DOHH2 (cell line): ENCODE measurements around the gene MAN1C1.

Experiments used
- EZH2phosphoT487 ChIP-seq: fragments of 200-600 bp; sonication (generic); IDR thresholded peaks from 2 replicates; pipeline ENCODE4 v1.6.1; 2017; ENCODE audit warnings: borderline replicate concordance, mild to moderate bottlenecking, antibody characterized with exemption, low read length, moderate library complexity, mixed read lengths
- TF ChIP-seq, protein P1 (sequence below): fragments of 200-600 bp; sonication (generic); IDR thresholded peaks from one replicate; pipeline ENCODE4 v1.5.1; 2014; ENCODE audit warnings: antibody characterized with exemption, mild to moderate bottlenecking, low read depth, low read length; ENCODE audit not compliant: poor library complexity, severe bottlenecking

DNA sequence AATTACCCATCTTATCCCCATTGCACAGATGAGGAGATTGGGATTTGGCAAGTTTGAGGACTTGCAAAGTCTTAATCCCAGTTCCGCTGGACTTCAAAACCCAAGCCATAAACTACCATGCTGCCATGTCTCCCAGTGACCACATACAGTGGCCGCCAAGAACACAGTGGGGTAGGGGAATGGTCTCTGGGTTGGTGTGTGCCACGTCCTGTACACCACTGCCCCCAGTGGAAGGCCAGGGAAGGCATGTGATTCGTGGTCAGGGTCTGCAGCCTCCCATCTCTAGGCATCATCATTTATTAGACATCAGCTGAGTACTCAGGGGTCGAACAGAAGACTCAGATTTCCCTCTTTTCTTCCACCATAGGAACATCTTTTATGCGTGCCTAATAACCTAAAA is 76.0 kb downstream of the MAN1C1 start:
- TF ChIP-seq, protein P1, sequence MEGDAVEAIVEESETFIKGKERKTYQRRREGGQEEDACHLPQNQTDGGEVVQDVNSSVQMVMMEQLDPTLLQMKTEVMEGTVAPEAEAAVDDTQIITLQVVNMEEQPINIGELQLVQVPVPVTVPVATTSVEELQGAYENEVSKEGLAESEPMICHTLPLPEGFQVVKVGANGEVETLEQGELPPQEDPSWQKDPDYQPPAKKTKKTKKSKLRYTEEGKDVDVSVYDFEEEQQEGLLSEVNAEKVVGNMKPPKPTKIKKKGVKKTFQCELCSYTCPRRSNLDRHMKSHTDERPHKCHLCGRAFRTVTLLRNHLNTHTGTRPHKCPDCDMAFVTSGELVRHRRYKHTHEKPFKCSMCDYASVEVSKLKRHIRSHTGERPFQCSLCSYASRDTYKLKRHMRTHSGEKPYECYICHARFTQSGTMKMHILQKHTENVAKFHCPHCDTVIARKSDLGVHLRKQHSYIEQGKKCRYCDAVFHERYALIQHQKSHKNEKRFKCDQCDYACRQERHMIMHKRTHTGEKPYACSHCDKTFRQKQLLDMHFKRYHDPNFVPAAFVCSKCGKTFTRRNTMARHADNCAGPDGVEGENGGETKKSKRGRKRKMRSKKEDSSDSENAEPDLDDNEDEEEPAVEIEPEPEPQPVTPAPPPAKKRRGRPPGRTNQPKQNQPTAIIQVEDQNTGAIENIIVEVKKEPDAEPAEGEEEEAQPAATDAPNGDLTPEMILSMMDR, result peak; percentile 66
- TF ChIP-seq EZH2phosphoT487, result no peak
